Upper lobe of left lung (tissue), 6 donors: ENCODE data around the gene TAS1R2. TPM values are rescaled to one million over a fixed set of nuclear protein-coding genes. Genes with fewer than 3 reads are reported as not detected.
A peak's percentile ranks its signal among the peaks of the same experiment; 100 is the strongest.

Source experiments
- ATAC-seq, 2 donors: fragments of 200-7000 bp; cut with Tn5 transposase; one replicate each; pipeline ENCODE4 v1.9.1; 2022; ENCODE audit warnings: mild to moderate bottlenecking in 2 of 2, moderate library complexity in 2 of 2; ENCODE audit not compliant: low FRiP score in 2 of 2
- DNase-seq, 2 donors: peaks; one replicate each; pipeline ENCODE4 v3.0.0-alpha.2; 2019 to 2020
- H3K27ac ChIP-seq, 4 donors: fragments of 200-600 bp; sonication (generic); one replicate each; pipeline ENCODE4 v1.5.1; 2016 to 2019
- H3K27me3 ChIP-seq, 4 donors: fragments of 200-600 bp; sonication (generic); one replicate each; pipeline ENCODE4 v1.5.1; 2017 to 2019
- H3K36me3 ChIP-seq, 4 donors: fragments of 200-600 bp; sonication (generic); one replicate each; pipeline ENCODE4 v1.5.1; 2016 to 2019
- H3K4me1 ChIP-seq, 4 donors: fragments of 200-600 bp; sonication (generic); one replicate each; pipeline ENCODE4 v1.5.1; 2018 to 2019
- H3K4me3 ChIP-seq, 4 donors: fragments of 200-600 bp; sonication (generic); one replicate each; pipeline ENCODE4 v1.5.1; 2017 to 2019; ENCODE audit warnings: mild to moderate bottlenecking in 2 of 4, moderate library complexity in 1 of 4
- H3K9me3 ChIP-seq, 4 donors: fragments of 200-600 bp; sonication (generic); one replicate each; pipeline ENCODE4 v1.5.1; 2018 to 2019
- EP300 ChIP-seq, 4 donors: sonication (generic); formaldehyde crosslinking; IDR thresholded peaks; one replicate each; pipeline ENCODE4 v1.5.1; 2017; ENCODE audit warnings: antibody characterized with exemption in 4 of 4, control low read depth in 2 of 4
- POLR2A ChIP-seq, 4 donors: fragments of 450-650 bp; IDR thresholded peaks; one replicate each; pipeline ENCODE4 v1.5.1; 2016 to 2017; ENCODE audit warnings: antibody characterized with exemption in 4 of 4, mild to moderate bottlenecking in 2 of 4
- POLR2AphosphoS5 ChIP-seq, 2 donors: sonication (generic); formaldehyde crosslinking; IDR thresholded peaks; one replicate each; pipeline ENCODE4 v1.5.1; 2017; ENCODE audit warnings: antibody characterized with exemption in 2 of 2
- WGBS, 2 donors: methylation state at CpG; one replicate each; pipeline ENCODE4 v1.1.5; 2017 to 2018; 5-methylcytosine and 5-hydroxymethylcytosine counted together
- total RNA-seq, 6 donors: library from RNA; depleted of rRNA in 4 of 6; stranded (reverse); fragments of >200 nt in 4 of 6; gene quantifications; one replicate each; pipeline versions ENCODE4 v1.1.0 to v1.2.1, GENCODE V29; 2016 to 2021
- TF ChIP-seq, protein P1 (sequence below), 6 experiments: fragments of 450-650 bp in 4 of 6; fragments of 200-600 bp in 2 of 6; sonication (generic) in 2 of 6; IDR thresholded peaks; one replicate each; pipeline ENCODE4 v1.5.1; 2016 to 2019; ENCODE audit warnings: antibody characterized with exemption in 6 of 6
- donor health status: DM: no; HTN: no; CAD: no; lungs with moderate emphysema.
- donor health status: DM: no; HTN: yes; CAD: no; lungs with severe emphysema.

Gene TAS1R2
- total RNA-seq, 6 donors from 2014 or later, result not detected

DNA sequence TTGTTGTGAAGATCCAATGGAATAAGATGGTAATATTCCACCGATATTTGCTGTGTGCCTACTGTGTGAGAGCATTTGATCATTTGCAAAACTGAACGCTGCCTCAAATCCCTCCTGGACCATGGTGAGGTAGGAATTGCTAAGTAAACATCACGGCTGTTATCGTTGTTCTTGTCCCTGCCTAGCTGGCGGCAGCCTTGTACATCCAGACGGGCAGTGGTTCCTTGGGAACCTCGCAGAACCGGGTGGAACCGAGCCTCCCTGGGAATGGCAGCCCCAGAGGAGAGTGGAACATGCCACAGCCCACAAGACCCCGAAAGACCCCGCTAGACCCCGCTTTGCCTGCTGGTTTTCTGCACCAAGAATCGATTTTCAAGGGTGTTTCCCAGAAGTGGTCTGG lies 60.9 kb downstream of the TAS1R2 start:
- ATAC-seq (no peak), DNase-seq (no peak)
- Histone ChIP-seq H3K27ac (no peak overlapping the region), H3K4me1 (no peaks in the 10 kb centered on the region), H3K36me3 (no peaks in the 10 kb centered on the region), H3K27me3 (no peaks in the 10 kb centered on the region), H3K9me3 (no peaks in the 10 kb centered on the region), H3K4me3 (no peak overlapping the region)
- TF ChIP-seq, protein P1, sequence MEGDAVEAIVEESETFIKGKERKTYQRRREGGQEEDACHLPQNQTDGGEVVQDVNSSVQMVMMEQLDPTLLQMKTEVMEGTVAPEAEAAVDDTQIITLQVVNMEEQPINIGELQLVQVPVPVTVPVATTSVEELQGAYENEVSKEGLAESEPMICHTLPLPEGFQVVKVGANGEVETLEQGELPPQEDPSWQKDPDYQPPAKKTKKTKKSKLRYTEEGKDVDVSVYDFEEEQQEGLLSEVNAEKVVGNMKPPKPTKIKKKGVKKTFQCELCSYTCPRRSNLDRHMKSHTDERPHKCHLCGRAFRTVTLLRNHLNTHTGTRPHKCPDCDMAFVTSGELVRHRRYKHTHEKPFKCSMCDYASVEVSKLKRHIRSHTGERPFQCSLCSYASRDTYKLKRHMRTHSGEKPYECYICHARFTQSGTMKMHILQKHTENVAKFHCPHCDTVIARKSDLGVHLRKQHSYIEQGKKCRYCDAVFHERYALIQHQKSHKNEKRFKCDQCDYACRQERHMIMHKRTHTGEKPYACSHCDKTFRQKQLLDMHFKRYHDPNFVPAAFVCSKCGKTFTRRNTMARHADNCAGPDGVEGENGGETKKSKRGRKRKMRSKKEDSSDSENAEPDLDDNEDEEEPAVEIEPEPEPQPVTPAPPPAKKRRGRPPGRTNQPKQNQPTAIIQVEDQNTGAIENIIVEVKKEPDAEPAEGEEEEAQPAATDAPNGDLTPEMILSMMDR (IDR thresholded peaks at IDR 0.05), result no peak
- TF ChIP-seq EP300 (IDR thresholded peaks at IDR 0.05) (no peak), POLR2A (IDR thresholded peaks at IDR 0.05) (no peak), POLR2AphosphoS5 (IDR thresholded peaks at IDR 0.05) (no peak)
- WGBS, 2 donors, result 62 to 69% methylated on average over 7 to 13 of the region's 13 CpGs

DNA sequence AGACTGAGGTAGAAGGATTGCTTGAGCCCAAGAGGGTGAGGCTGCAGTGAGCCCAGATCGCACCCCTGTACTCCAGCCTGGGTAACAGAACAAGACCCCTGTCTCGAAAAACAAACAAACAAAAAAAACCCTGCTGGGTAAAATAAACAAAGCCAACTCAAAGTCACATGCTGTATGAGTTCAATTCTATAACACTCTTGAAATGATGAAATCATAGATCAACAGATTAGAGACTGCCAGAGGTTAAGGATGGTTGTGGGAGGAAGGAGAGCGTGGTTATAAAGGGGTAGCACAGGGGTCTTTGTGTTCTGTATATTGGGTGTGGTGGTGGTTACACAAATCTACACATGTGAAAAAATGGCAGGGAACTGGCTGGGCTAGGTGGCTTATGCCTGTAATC lies 62.5 kb downstream of the TAS1R2 start:
- no peaks in the 10 kb centered on the region for H3K4me1 ChIP-seq
- peaks cover 0 to 3% (median 0%) of the 10 kb centered on the region in 4 donors for H3K9me3 ChIP-seq
- no peak for ATAC-seq
- no peak for DNase-seq
- TF ChIP-seq, protein P1 (IDR thresholded peaks at IDR 0.05), result no peak
- TF ChIP-seq POLR2AphosphoS5 (IDR thresholded peaks at IDR 0.05), result no peak
- no peak for TF ChIP-seq EP300 (IDR thresholded peaks at IDR 0.05)
- no peak for TF ChIP-seq POLR2A (IDR thresholded peaks at IDR 0.05)
- WGBS, 2 donors, result 66 to 68% methylated on average over 3 of the region's 3 CpGs
- H3K4me3 ChIP-seq, result no peak overlapping the region
- H3K27ac ChIP-seq, result no peak overlapping the region
- H3K36me3 ChIP-seq, result no peaks in the 10 kb centered on the region
- no peaks in the 10 kb centered on the region for H3K27me3 ChIP-seq

GRCh38 chr1:18795002-18795689 lies 64.3 kb downstream of the TAS1R2 start:
- DNase-seq, result peak in 1 of 2 donors; percentile 48
- Histone ChIP-seq H3K9me3 (peaks cover 0 to 3% (median 0%) of the 10 kb centered on the region in 4 donors), H3K4me3 (no peak overlapping the region), H3K27me3 (no peaks in the 10 kb centered on the region), H3K4me1 (no peaks in the 10 kb centered on the region), H3K27ac (no peak overlapping the region), H3K36me3 (no peaks in the 10 kb centered on the region)
- WGBS, 2 donors, result 63 to 71% methylated on average over 14 of the region's 14 CpGs
- TF ChIP-seq POLR2AphosphoS5 (IDR thresholded peaks at IDR 0.05) (no peak), EP300 (IDR thresholded peaks at IDR 0.05) (no peak), POLR2A (IDR thresholded peaks at IDR 0.05) (no peak)
- TF ChIP-seq, protein P1 (IDR thresholded peaks at IDR 0.05), result no peak
- no peak for ATAC-seq

DNA sequence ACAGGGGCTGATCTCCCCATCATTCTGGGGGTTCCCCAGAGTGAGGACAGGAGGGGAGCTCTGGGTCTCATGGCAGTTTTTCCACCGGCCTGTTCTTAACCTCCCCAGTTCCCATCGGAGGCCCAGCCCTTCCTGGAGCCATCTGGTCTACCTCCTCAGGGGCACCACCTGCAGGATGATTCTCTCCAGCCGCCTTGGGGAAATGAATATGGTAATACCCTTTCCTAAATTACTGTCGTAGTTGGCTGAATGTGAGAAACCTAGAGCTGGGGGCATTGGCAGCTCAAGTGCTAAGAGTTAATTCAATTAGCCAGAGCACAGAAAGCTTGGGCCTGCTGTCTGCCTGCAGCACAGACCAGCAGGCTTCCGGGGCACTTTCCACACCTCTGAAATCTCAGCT lies 64.9 kb downstream of the TAS1R2 start:
- ATAC-seq (no peak), DNase-seq (no peak)
- Histone ChIP-seq H3K27me3 (no peaks in the 10 kb centered on the region), H3K9me3 (peaks cover 0 to 3% (median 0%) of the 10 kb centered on the region in 4 donors), H3K4me1 (no peaks in the 10 kb centered on the region), H3K4me3 (no peak overlapping the region), H3K36me3 (no peaks in the 10 kb centered on the region), H3K27ac (no peak overlapping the region)
- TF ChIP-seq EP300 (IDR thresholded peaks at IDR 0.05) (no peak), POLR2AphosphoS5 (IDR thresholded peaks at IDR 0.05) (no peak), POLR2A (IDR thresholded peaks at IDR 0.05) (no peak)
- TF ChIP-seq, protein P1 (IDR thresholded peaks at IDR 0.05), result no peak
- WGBS, 2 donors, result 38 to 53% methylated on average over 2 to 5 of the region's 5 CpGs

GRCh38 chr1:18794051-18794450 lies 65.4 kb downstream of the TAS1R2 start:
- 29 to 46% methylated on average over 6 to 10 of the region's 10 CpGs for WGBS, 2 donors
- TF ChIP-seq POLR2A (IDR thresholded peaks at IDR 0.05), result no peak
- TF ChIP-seq, protein P1 (IDR thresholded peaks at IDR 0.05), result no peak
- Histone ChIP-seq H3K27ac (no peak overlapping the region), H3K9me3 (peaks cover 0 to 3% (median 0%) of the 10 kb centered on the region in 4 donors), H3K27me3 (no peaks in the 10 kb centered on the region), H3K4me3 (no peak overlapping the region), H3K4me1 (no peaks in the 10 kb centered on the region), H3K36me3 (no peaks in the 10 kb centered on the region)
- DNase-seq (no peak), ATAC-seq (no peak)
